HG03520 (cell line): ENCODE measurements around the gene PPM1E.

Source experiments
- ATAC-seq: cut with Tn5 transposase; IDR thresholded peaks from one replicate; pipeline ENCODE4 v1.9.1; 2021; ENCODE audit warnings: mild to moderate bottlenecking, moderate library complexity; ENCODE audit not compliant: unreplicated experiment

PPM1E gene

GRCh38 chr17:58993311-58993710 is 237.7 kb downstream of the PPM1E start:
- no peak for ATAC-seq

GRCh38 chr17:58995247-58995940 is 239.7 kb downstream of the PPM1E start:
- no peak for ATAC-seq

- no peak for ATAC-seq
These were observed 241.3 kb downstream of the PPM1E start for GRCh38 chr17:58996968-58997367.

GRCh38 chr17:58997756-58998553 is 242.3 kb downstream of the PPM1E start:
- ATAC-seq, result no peak

- ATAC-seq, result no peak
These were observed 243.2 kb downstream of the PPM1E start for GRCh38 chr17:58998871-58999270.

- no peak for ATAC-seq
These were observed 243.8 kb downstream of the PPM1E start for GRCh38 chr17:58999500-58999899.

- ATAC-seq, result no peak
These were observed 244.4 kb downstream of the PPM1E start for GRCh38 chr17:59000022-59000421.

- peak; percentile 87 for ATAC-seq
These were observed 245.6 kb downstream of the PPM1E start for GRCh38 chr17:59001158-59001814.

GRCh38 chr17:59002126-59002525 is 246.5 kb downstream of the PPM1E start:
- ATAC-seq, result no peak

GRCh38 chr17:59002848-59003247 is 247.2 kb downstream of the PPM1E start:
- ATAC-seq, result no peak

- no peak for ATAC-seq
These were observed 248.2 kb downstream of the PPM1E start for GRCh38 chr17:59003860-59004259.

GRCh38 chr17:59004338-59005111 is 248.9 kb downstream of the PPM1E start:
- no peak for ATAC-seq

- ATAC-seq, result no peak
These were observed 252.3 kb downstream of the PPM1E start for GRCh38 chr17:59007995-59008394.

GRCh38 chr17:59008737-59009136 is 253.1 kb downstream of the PPM1E start:
- ATAC-seq, result no peak

- no peak for ATAC-seq
These were observed 254.4 kb downstream of the PPM1E start for GRCh38 chr17:59010026-59010425.

GRCh38 chr17:59011975-59012374 is 256.3 kb downstream of the PPM1E start:
- no peak for ATAC-seq

- ATAC-seq, result no peak
These were observed 262.4 kb downstream of the PPM1E start for GRCh38 chr17:59018019-59018418.

- ATAC-seq, result no peak
These were observed 269.3 kb downstream of the PPM1E start for GRCh38 chr17:59024916-59025315.

- ATAC-seq, result no peak
These were observed 270.7 kb downstream of the PPM1E start for GRCh38 chr17:59026176-59026939.

GRCh38 chr17:59027750-59028149 is 272.1 kb downstream of the PPM1E start:
- ATAC-seq, result no peak
